H7 (cell line): ENCODE results near the gene GPR158. TPM values are rescaled to one million over a fixed set of nuclear protein-coding genes. Genes with fewer than 3 reads are reported as not detected.
A peak's percentile ranks its signal among the peaks of the same experiment; 100 is the strongest.

Experiments used
- DNase-seq: peaks from one replicate; pipeline ENCODE4 v3.0.0; 2012
- H3K27me3 ChIP-seq: 2 replicates; pipeline ENCODE4 v1.6.0; 2011; ENCODE audit warnings: mild to moderate bottlenecking, low read length; ENCODE audit not compliant: control insufficient read depth, insufficient read depth
- H3K36me3 ChIP-seq: replicated peaks from 2 replicates; pipeline ENCODE4 v1.5.1; 2011; ENCODE audit warnings: low read length; ENCODE audit not compliant: control insufficient read depth, insufficient read depth
- H3K4me3 ChIP-seq: 2 replicates; pipeline ENCODE4 v1.5.1; 2011; ENCODE audit warnings: low read depth, mild to moderate bottlenecking, control low read depth, low read length, moderate library complexity; ENCODE audit not compliant: insufficient read depth
- total RNA-seq: library from RNA; depleted of rRNA; stranded (reverse); fragments of >200 nt; shearing (Covaris generic); gene quantifications from 2 replicates; pipeline ENCODE4 v1.2.3, GENCODE V29; 2014

The GPR158 gene
- total RNA-seq, 1 experiment from 2014 or later, result 0.35 TPM

DNA sequence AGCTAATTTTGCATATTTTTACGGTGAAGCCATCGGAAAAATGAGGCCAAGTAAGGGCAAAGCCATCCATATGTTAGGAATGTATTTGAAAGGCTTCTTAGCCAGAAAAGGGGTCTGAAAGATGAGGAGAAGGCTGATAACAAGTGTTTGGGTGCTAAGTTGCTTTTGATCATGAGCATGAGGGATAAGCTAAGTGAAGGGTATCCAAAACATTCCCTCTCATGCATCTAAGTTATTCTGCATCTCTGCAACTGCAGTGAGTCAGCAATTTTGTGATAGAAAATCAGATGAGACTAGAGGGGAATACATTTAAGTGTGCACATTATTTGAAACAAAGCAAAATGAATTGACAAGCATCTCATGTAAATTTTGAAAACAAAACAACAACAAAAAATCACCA, 282.8 kb downstream of the GPR158 start:
- no peak for DNase-seq
- H3K36me3 ChIP-seq, result no peaks in the 10 kb centered on the region
- H3K4me3 ChIP-seq, result no peak overlapping the region
- no peaks in the 10 kb centered on the region for H3K27me3 ChIP-seq

DNA sequence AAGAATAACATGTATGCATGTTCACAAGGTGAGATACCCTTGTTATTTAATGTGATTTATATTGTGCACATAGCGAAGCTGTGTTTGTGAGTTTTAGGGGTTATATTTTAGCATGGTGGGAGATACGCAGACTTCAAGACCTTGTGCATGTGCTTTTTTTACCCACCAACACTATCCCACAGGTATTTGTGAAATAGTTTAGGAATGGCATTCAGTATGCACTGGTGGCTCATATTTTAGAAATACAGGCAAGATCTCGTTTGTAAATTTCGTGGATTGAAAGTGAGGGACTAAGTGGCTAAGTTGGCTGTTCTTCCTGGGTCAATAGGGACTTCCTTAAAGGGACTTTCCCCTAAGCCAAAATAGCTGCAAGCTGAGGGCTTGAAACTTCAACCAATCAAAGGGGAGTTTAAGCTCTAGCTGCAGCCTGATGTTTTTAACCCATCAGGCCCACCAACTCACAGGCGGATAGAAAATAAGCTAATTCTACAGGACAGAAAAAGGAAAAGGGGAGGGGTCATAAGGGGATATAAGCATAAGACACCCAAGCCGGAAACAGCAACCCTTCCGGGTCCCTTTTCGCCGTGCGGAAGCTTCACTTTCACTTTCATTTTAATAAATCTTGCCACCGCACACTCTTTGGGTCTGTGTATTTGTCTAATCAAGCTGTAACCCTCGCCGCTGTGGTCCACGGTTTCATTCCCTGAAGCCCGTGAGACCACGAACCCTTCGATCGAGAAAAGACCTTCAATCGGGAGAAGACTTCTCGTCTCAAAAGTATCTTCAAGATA, 291.0 kb downstream of the GPR158 start:
- Histone ChIP-seq H3K36me3 (no peaks in the 10 kb centered on the region), H3K4me3 (no peak overlapping the region), H3K27me3 (no peaks in the 10 kb centered on the region)
- DNase-seq, result no peak

DNA sequence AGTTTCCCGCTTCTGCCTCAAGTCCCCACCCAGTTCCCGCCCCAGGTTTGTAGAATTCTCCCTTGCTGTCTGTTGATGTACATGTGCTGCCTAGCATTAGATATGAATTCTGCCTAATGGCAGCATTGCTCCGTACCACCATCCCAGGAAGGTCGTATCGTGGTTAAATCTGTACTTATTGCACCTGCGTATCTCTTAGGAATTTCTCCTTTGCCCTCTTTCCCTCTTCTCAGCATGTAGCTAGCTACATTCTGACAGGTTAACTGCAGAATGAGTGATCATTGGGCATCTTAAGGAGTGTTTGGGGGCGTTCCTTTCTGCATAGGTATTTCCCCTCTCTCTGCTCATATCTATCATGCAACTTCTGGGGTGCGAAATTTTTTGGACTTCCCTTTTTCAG, 293.1 kb downstream of the GPR158 start:
- DNase-seq, result no peak
- Histone ChIP-seq H3K4me3 (no peak overlapping the region), H3K27me3 (no peaks in the 10 kb centered on the region), H3K36me3 (no peaks in the 10 kb centered on the region)

DNA sequence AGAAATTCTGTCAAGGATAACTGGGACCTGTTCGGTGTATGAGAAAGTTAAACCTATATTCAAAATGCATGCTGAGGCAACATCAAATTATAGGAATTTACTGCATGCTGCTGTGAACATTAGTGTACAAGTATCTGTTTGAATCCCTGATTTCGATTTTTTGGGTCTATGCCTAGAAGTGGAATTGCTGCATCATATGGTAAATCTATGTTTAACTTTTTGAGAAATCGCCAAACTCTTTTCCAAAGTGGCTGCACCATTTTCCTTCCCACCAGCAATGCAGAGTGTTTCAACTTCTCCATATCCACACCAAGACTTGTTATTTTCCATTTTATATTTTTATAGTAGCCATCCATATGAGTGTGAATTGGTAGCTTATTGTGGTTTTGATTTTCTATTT, 306.7 kb downstream of the GPR158 start:
- H3K27me3 ChIP-seq, result no peaks in the 10 kb centered on the region
- no peak for DNase-seq
- H3K36me3 ChIP-seq, result no peaks in the 10 kb centered on the region
- no peak overlapping the region for H3K4me3 ChIP-seq

DNA sequence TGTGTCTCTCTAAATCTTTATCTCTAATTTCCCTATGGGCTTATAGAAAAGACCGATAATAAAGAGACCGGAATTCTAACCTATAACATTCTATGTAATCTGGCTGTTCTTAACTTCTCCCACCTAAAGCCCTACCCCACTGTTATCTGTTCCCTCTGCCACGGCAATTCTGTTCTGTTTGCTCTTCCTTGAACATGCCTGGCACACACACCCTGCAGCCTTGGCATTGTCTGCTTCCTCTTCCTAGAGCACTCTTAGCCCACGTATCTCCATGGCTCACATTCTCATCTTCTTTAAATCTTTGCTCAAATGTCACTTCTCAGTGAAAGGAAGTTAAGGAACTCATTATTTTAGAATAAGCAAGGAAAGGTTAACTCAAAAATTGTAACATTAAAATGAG, 309.2 kb downstream of the GPR158 start:
- no peak for DNase-seq
- Histone ChIP-seq H3K4me3 (no peak overlapping the region), H3K27me3 (no peaks in the 10 kb centered on the region), H3K36me3 (no peaks in the 10 kb centered on the region)

DNA sequence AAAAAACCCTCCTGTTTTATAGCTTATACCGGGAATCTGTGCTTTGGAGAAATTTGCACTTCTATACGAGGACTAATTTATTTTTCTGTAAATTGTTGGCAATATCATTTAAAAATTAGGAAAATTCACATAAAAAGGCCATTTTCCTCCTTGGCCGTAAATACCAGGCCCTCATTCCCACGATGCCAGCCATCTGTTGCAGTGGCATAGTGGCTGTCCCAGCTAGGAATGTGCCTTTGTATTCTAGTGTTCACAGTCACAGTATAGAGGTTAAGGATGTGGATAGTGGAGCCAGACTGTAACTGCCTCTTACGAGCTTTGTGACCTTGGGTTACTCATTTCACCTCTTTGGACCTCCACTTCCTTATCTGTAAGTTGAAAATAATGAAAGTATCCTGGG, 312.5 kb downstream of the GPR158 start:
- Histone ChIP-seq H3K36me3 (no peaks in the 10 kb centered on the region), H3K27me3 (no peaks in the 10 kb centered on the region), H3K4me3 (no peak overlapping the region)
- no peak for DNase-seq

DNA sequence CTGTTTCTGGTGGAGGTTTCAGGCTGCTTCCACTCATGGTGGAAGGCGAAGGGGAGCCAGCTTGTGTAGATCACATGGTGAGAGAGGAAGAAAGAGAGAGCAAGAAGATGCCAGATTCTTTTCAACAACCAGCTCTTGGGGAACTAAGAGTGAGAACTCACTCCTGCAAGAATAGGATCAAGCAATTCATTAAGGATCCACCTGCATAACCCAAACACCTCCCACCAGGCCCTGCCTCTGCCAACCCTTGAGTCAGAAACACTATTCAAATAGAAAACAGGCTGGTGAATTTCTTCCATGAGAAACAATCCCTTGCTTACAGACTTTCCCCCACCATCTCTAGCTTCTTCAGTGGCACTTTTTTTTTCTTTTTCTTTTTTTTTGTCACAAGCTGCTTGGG, 317.2 kb downstream of the GPR158 start:
- DNase-seq, result no peak
- Histone ChIP-seq H3K36me3 (no peaks in the 10 kb centered on the region), H3K27me3 (no peaks in the 10 kb centered on the region), H3K4me3 (no peak overlapping the region)

DNA sequence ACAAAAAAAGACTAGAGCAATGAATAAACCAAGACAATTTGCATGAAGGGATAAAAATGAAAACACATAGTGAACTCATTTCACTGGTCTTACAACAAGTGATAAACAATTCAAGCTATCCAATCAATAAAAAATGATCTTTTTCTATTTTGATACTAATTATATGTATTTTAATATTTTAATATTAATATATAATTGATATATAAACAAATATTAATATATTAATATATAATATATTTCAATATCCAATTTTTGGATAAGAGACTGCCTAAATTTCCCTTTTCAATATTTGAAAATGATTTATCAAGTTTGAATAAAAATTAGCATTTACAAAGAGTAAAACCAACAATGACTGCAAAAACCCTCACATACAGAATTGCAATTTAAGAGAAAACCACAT, 317.9 kb downstream of the GPR158 start:
- Histone ChIP-seq H3K4me3 (no peak overlapping the region), H3K36me3 (no peaks in the 10 kb centered on the region), H3K27me3 (no peaks in the 10 kb centered on the region)
- DNase-seq, result no peak

DNA sequence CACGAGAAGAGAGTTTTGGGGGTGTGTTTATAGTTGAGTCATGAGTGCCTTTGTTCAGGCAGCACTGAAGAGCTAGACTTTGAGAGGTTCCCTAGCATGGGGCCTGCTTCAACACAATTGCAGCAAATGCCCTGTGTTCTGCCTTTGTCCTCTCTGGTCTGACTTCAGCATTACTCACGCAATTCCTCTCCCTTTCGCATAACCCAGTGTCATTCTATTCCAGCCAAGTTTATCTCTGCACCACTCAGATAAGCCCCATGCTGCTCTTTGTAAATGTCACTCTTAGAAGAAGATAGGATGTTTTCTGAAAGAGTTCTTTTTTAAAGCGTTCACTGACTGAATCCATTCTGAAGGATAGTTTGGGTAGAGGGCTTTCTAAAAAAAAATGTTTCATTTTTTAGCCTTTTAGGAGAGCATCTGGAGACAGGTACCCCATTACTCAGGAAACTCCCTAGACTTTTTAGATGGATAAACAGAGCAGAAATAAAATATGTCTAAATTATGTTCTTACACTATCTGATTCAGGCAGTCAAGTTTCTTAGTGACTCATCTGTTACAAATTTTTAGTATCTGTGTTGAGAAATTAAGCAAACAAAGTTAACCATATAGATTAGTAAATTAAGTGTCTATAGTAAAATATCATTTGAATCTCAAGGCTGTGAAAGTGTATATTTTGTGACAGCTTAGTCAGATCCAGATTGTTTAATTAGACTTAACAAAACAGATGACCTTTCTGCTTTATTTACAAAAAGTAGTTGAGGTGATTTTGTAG, 318.5 kb downstream of the GPR158 start:
- Histone ChIP-seq H3K27me3 (no peaks in the 10 kb centered on the region), H3K4me3 (no peak overlapping the region), H3K36me3 (no peaks in the 10 kb centered on the region)
- peak; percentile 14 for DNase-seq

DNA sequence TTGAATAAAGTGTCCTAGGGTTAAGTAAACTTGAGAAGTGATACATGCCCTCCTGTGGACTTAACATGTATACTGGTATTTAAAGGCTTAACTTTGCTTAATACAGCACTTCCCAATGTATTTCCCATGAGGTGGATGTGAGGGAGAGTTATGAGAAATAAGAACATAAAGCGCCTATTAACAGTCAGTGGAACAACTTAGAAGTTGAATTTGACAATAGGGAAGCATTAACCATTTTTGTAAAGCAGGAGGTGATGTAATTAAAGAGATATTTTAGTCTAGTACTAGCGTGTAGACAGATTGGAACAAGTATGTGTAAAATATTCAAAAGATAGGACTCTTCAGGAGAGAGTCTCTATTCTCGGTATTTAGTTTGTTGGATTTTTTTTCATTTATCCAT, 322.4 kb downstream of the GPR158 start:
- DNase-seq, result no peak
- Histone ChIP-seq H3K36me3 (no peaks in the 10 kb centered on the region), H3K27me3 (no peaks in the 10 kb centered on the region), H3K4me3 (no peak overlapping the region)

DNA sequence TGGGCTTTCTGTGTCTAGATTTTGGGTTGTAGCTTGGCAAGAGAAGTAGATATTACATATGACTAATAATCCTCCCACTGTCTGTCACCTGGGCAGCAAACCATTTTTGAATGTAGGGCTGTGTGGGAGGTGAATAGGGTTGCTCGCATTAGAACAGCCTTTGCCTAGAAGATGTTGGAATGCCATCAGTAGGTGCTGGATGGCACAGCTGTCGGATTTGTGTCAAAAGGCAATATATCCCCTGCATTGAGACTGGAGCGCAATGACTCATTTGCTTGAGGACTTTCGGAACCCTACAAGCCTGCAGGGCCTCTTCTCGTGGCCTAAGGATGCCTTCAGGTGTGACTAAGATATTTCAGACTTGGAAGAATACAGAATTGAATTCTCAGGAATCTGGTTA, 323.8 kb downstream of the GPR158 start:
- no peaks in the 10 kb centered on the region for H3K27me3 ChIP-seq
- no peaks in the 10 kb centered on the region for H3K36me3 ChIP-seq
- no peak overlapping the region for H3K4me3 ChIP-seq
- no peak for DNase-seq

DNA sequence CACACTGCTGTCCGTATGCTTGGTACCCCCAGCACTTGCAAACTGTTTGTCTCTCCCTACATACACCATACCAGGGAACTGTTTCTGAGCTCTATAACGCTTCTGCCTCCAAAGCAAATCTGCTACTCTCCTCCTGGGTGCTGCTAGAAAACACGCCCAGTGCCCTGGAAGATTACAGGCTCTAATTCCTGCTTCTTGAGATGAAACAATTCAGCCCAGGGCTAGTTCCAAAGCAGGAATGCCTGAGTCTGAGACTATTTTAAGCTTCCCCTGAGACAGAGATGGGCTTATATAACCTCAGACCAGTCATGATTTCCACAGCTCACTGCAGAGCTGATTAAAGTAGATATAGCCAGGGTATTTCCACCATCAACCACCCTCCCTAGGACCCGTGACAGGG, 327.1 kb downstream of the GPR158 start:
- H3K4me3 ChIP-seq, result no peak overlapping the region
- no peaks in the 10 kb centered on the region for H3K27me3 ChIP-seq
- no peaks in the 10 kb centered on the region for H3K36me3 ChIP-seq
- DNase-seq, result no peak

DNA sequence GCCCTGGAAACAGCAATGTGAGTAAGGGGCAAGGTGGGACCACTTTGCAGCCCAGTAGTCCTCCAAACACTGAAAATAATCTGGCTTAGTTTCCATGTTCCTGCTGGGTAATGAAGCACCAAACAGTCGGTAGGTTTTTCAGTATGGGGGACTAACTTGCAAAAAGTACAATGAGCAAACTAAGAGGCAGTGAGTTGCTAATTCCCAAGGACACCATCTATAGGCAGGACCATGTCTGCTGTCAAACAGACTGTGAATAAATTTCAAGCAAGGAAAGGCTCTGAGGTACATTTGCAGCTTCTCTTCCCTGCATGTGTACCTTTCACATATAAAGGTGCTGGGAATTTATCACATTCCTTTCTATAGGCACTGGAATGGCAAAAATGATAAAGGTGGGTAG, 327.7 kb downstream of the GPR158 start:
- Histone ChIP-seq H3K36me3 (no peaks in the 10 kb centered on the region), H3K4me3 (no peak overlapping the region), H3K27me3 (no peaks in the 10 kb centered on the region)
- DNase-seq, result no peak

DNA sequence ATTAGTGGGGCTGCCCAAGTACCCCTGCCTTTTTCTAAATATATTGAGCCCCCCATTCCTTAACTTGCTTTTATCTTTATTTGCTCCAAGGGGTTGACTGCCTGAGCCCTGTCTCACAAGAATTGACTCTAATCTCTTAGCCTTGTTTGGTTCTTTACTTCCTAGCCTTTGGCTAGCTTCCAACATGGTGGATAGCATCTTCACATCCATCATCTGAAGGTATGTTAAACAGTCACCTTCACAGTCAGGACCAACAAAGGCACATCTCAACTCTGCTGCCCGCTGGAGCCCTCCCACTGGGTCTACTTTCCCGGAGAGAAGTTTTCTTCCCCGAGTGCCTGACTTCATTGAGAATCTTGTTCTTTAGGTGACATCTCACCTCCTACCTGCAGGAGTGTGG, 329.5 kb downstream of the GPR158 start:
- no peaks in the 10 kb centered on the region for H3K27me3 ChIP-seq

DNA sequence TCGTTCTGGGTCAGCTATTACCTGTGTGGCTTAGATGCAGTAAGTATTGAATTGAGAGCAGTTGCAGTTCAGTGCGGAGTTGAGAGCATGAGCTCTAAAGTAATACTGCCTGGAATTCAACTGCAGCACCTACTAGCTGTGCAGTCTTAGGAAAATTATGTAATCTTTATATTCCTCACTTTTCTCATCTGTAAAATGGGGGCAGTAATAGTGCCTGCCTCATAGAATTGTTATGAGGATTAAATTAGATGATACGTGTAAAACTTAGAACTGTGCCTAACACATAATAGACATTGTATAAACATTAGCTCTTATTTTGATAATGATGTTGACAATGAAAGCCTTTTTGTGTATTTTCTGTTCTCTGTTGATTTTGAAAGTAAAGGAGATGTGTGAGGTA, 330.0 kb downstream of the GPR158 start:
- DNase-seq, result no peak
- no peaks in the 10 kb centered on the region for H3K36me3 ChIP-seq
- H3K4me3 ChIP-seq, result no peak overlapping the region
- no peaks in the 10 kb centered on the region for H3K27me3 ChIP-seq

More for the DNA sequence above, 329.5 kb downstream of the GPR158 start:
- no peak for DNase-seq
- H3K4me3 ChIP-seq, result no peak overlapping the region
- H3K36me3 ChIP-seq, result no peaks in the 10 kb centered on the region
